ENCODE results near the gene FGFR2. TPM values are rescaled to one million over a fixed set of nuclear protein-coding genes. Genes with fewer than 3 reads are reported as not detected.

FGFR2 gene
- total RNA-seq, 1 donor from 2014 or later = 8.0 TPM

DNA sequence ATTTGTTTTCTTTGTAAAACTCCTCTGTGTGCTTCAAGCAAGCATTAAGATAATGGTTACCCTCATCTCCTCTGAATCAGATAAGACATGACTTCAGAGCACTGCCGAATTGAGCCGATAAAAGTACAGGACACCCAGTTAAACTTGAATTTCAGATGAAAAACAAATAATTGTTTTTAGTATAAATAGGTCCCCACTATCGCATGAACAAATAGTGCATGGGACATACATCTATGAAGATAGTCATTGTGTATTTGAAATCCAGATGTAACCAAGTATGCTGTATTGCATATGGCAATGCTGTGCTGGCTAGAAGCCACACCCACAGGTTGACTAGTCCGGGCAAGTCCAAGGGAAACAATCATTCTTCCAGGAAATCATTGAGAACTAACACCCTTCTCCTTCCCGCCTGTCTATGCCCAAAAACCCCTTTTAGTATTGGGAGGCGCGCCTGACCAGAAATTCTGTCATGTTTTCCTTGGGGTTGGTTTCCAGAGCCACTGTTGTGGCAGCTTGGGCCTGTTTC lies 12.6 kb upstream of the FGFR2 start:
- H3K4me3 Mint-ChIP-seq (ENCODE audit: unreplicated experiment) = no peak overlapping the region
- H3K9me3 Mint-ChIP-seq (ENCODE audit: unreplicated experiment) = no peaks in the 10 kb centered on the region
- no peak overlapping the region for H3K27ac Mint-ChIP-seq (ENCODE audit: unreplicated experiment)
- peaks cover 6% of the 10 kb centered on the region for H3K27me3 Mint-ChIP-seq (ENCODE audit: unreplicated experiment)
- DNase-seq (ENCODE audit: extremely low spot score, unreplicated experiment) = no peak
- no peaks in the 10 kb centered on the region for H3K36me3 Mint-ChIP-seq (ENCODE audit: unreplicated experiment)
- TF ChIP-seq, protein P1, sequence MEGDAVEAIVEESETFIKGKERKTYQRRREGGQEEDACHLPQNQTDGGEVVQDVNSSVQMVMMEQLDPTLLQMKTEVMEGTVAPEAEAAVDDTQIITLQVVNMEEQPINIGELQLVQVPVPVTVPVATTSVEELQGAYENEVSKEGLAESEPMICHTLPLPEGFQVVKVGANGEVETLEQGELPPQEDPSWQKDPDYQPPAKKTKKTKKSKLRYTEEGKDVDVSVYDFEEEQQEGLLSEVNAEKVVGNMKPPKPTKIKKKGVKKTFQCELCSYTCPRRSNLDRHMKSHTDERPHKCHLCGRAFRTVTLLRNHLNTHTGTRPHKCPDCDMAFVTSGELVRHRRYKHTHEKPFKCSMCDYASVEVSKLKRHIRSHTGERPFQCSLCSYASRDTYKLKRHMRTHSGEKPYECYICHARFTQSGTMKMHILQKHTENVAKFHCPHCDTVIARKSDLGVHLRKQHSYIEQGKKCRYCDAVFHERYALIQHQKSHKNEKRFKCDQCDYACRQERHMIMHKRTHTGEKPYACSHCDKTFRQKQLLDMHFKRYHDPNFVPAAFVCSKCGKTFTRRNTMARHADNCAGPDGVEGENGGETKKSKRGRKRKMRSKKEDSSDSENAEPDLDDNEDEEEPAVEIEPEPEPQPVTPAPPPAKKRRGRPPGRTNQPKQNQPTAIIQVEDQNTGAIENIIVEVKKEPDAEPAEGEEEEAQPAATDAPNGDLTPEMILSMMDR (IDR thresholded peaks at IDR 0.05) = no peak
- H3K4me1 Mint-ChIP-seq (ENCODE audit: unreplicated experiment) = peaks cover 4% of the 10 kb centered on the region

DNA sequence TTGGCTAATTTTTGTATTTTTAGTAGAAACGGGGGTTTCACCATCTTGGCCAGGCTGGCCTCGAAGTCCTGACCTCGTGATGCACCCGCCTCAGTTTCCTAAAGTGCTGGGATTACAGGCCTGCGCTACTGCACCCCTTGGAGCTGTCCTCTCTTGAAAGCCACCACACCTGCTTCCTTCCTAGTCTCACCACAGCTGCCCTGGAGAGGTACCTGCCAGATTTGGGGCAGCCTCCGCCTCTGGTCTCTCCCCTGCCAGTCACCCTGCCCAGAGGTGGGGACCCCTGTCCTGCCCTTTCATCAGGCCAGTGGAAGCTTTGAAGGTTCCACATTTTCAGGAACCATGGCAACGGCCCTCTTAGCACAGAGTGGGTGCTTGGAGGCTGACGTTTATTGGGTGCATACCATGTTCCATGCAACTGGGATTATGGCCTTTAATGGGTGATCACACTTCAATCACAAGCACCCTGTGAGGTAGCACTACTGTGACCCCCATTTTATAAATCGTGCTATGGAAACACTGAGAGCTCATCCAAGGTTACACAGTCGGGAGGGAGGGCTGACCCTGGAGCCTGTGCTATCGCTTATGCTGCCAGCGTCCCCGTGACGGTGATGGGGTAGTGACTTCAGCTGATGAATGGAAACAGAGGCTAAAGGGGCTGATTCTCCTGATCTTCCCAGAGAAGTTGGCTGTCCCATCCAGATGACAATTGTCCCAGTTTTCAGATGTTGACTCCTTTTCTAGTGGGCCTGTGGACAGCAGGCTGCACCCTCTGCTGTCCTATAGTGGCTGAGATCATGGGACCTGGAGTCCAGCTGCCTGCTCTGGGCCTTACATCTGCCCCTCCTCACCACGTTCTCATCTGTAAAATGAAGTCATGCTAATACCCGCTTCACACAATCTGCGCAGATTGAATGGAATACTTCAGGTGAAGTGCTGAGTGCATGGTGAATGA lies 11.5 kb upstream of the FGFR2 start:
- H3K9me3 Mint-ChIP-seq (ENCODE audit: unreplicated experiment) = no peaks in the 10 kb centered on the region

GRCh38 chr10:121608469-121609190 lies 10.4 kb upstream of the FGFR2 start:
- Mint-ChIP-seq H3K36me3 (ENCODE audit: unreplicated experiment) (no peaks in the 10 kb centered on the region), H3K4me3 (ENCODE audit: unreplicated experiment) (peak overlapping the region; percentile 64), H3K4me1 (ENCODE audit: unreplicated experiment) (peaks cover 4% of the 10 kb centered on the region), H3K27ac (ENCODE audit: unreplicated experiment) (no peak overlapping the region), H3K27me3 (ENCODE audit: unreplicated experiment) (peaks cover 8% of the 10 kb centered on the region), H3K9me3 (ENCODE audit: unreplicated experiment) (no peaks in the 10 kb centered on the region)
- TF ChIP-seq, protein P1 (IDR thresholded peaks at IDR 0.05) = peak; percentile 99
- DNase-seq (ENCODE audit: extremely low spot score, unreplicated experiment) = no peak

More for the DNA sequence above, 11.5 kb upstream of the FGFR2 start:
- DNase-seq (ENCODE audit: extremely low spot score, unreplicated experiment) = no peak
- Mint-ChIP-seq H3K4me3 (ENCODE audit: unreplicated experiment) (no peak overlapping the region), H3K4me1 (ENCODE audit: unreplicated experiment) (peaks cover 4% of the 10 kb centered on the region), H3K27ac (ENCODE audit: unreplicated experiment) (no peak overlapping the region), H3K36me3 (ENCODE audit: unreplicated experiment) (no peaks in the 10 kb centered on the region), H3K27me3 (ENCODE audit: unreplicated experiment) (peaks cover 8% of the 10 kb centered on the region)
- TF ChIP-seq, protein P1 (IDR thresholded peaks at IDR 0.05) = no peak

GRCh38 chr10:121607310-121608055 lies 9.2 kb upstream of the FGFR2 start:
- H3K36me3 Mint-ChIP-seq (ENCODE audit: unreplicated experiment) = no peaks in the 10 kb centered on the region
- TF ChIP-seq, protein P1 (IDR thresholded peaks at IDR 0.05) = no peak
- no peak overlapping the region for H3K4me3 Mint-ChIP-seq (ENCODE audit: unreplicated experiment)
- no peak for DNase-seq (ENCODE audit: extremely low spot score, unreplicated experiment)
- peaks cover 4% of the 10 kb centered on the region for H3K4me1 Mint-ChIP-seq (ENCODE audit: unreplicated experiment)
- H3K9me3 Mint-ChIP-seq (ENCODE audit: unreplicated experiment) = no peaks in the 10 kb centered on the region
- H3K27me3 Mint-ChIP-seq (ENCODE audit: unreplicated experiment) = peaks cover 6% of the 10 kb centered on the region
- H3K27ac Mint-ChIP-seq (ENCODE audit: unreplicated experiment) = no peak overlapping the region

Data from osteocyte (in vitro differentiated cells).